Measurements from ENCODE around the gene CMTM7.

- TF ChIP-seq ZNF274 (IDR thresholded peaks at IDR 0.05; ENCODE audit: low read depth, low read length) (no peak), YY1 (IDR thresholded peaks at IDR 0.05; ENCODE audit: insufficient read depth, insufficient read length) (no peak)
Observed at GRCh38 chr3:32443478-32443877, 51.8 kb downstream of the CMTM7 start.
